SJCRH30 (cell line): ENCODE data around the gene CASQ2. TPM values are rescaled to one million over a fixed set of nuclear protein-coding genes. Genes with fewer than 3 reads are reported as not detected.
"Not testable (repeated sequence)": the region's sequence is repeated elsewhere in the genome, so short reads cannot be mapped to it uniquely, and the experiment has no call there.

Source experiments
- DNase-seq, 2 experiments: peaks; one replicate each; pipeline ENCODE4 v3.0.0-alpha.2; 2015 to 2020
- H3K27ac ChIP-seq: fragments of 250-450 bp; sonication (Bioruptor Pico); 2 replicates; pipeline ENCODE4 v1.5.1; 2020; ENCODE audit warnings: mild to moderate bottlenecking, moderate library complexity
- H3K27me3 ChIP-seq: fragments of 250-450 bp; sonication (Bioruptor Pico); 2 replicates; pipeline ENCODE4 v1.5.1; 2020; ENCODE audit warnings: mild to moderate bottlenecking, moderate library complexity
- H3K36me3 ChIP-seq: fragments of 250-450 bp; sonication (Bioruptor Pico); 2 replicates; pipeline ENCODE4 v1.5.1; 2020; ENCODE audit warnings: mild to moderate bottlenecking, moderate library complexity
- H3K4me1 ChIP-seq: fragments of 250-450 bp; sonication (Bioruptor Pico); 2 replicates; pipeline ENCODE4 v1.5.1; 2020; ENCODE audit warnings: mild to moderate bottlenecking, moderate library complexity
- H3K4me3 ChIP-seq: fragments of 250-450 bp; sonication (Bioruptor Pico); 2 replicates; pipeline ENCODE4 v1.5.1; 2020; ENCODE audit warnings: mild to moderate bottlenecking, moderate library complexity
- H3K9me3 ChIP-seq: fragments of 250-450 bp; sonication (Bioruptor Pico); replicated peaks from 2 replicates; pipeline ENCODE4 v1.5.1; 2020; ENCODE audit warnings: mild to moderate bottlenecking, moderate library complexity
- total RNA-seq: library from RNA; depleted of rRNA; stranded (reverse); fragments of >200 nt; shearing (Covaris generic); gene quantifications from 2 replicates; pipeline ENCODE4 v1.2.3, GENCODE V29; 2014

The CASQ2 gene
- total RNA-seq, 1 experiment from 2014 or later, result 0.49 TPM

DNA sequence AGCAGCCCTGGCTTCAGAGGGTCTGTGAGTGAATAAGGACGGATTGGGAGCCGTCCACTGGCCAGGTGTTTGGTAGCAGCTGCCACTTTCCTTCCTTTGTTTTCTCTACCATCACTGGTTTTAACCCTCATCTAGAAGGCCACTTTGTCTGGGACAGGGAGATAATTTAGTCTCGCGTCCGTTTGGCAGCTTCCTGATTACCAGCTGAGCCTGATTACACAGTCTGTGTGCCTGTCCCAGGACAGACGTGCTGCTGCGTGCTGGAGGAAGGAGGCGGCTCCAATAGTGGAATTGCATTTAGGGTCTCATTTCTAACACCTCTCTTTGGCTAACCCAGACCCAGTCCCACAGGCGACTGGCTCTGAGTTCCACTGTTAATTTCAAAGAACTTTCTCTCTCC, 24.6 kb upstream of the CASQ2 start:
- DNase-seq, result peak in 1 of 2 experiments; percentile 21
- no peak overlapping the region for H3K27ac ChIP-seq
- no peak overlapping the region for H3K4me3 ChIP-seq
- H3K4me1 ChIP-seq, result no peaks in the 10 kb centered on the region
- no peaks in the 10 kb centered on the region for H3K36me3 ChIP-seq
- no peaks in the 10 kb centered on the region for H3K27me3 ChIP-seq
- no peaks in the 10 kb centered on the region; the same call in 1 of the 2 replicates for H3K9me3 ChIP-seq

GRCh38 chr1:115791816-115792215, 23.3 kb upstream of the CASQ2 start:
- no peaks in the 10 kb centered on the region for H3K27me3 ChIP-seq
- H3K9me3 ChIP-seq, result no peaks in the 10 kb centered on the region; the same call in 1 of the 2 replicates
- no peak overlapping the region for H3K4me3 ChIP-seq
- DNase-seq, result no peak
- H3K36me3 ChIP-seq, result no peaks in the 10 kb centered on the region
- no peak overlapping the region for H3K27ac ChIP-seq
- no peaks in the 10 kb centered on the region for H3K4me1 ChIP-seq

DNA sequence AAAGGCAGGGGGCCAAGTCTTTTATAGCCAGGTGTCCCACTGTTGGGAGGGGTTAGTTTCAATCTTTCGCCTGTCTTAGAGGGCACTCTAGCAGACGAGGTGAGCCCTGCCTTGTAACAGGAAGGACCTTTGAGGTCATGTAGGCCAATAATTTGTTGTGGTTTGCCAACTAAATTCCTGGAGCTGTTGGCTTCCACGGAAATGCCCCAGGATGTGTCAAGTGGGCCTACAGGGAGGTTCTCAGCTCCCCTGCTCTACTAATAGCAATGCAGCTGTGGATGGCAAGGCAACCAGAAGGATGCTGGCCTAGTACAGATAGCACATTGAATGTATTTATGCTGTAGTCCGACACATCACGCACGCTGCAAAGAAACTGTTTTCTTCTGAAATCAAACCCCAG, 22.3 kb upstream of the CASQ2 start:
- Histone ChIP-seq H3K4me1 (no peaks in the 10 kb centered on the region), H3K27me3 (no peaks in the 10 kb centered on the region), H3K4me3 (no peak overlapping the region), H3K9me3 (no peaks in the 10 kb centered on the region; the same call in 1 of the 2 replicates), H3K27ac (no peak overlapping the region), H3K36me3 (no peaks in the 10 kb centered on the region)
- DNase-seq, result no peak

DNA sequence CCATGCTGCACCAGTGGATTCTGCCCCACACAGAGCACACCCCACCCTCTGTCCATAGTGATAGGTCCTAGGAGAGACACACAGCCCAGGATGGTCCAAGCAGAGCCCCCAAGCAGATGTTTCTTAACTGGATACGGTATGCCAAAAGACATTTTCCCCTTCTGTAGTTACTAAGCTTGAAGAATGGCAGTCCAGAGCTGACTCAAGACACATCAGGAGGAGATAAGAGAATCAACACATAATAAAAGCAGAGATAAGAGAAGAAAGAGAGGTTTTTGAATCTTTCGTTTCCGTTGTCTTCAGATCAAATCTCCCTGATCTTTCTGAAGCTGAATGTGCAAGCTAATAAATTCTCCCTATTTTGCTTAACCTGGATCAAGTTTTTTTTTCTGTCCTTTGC, 21.8 kb upstream of the CASQ2 start:
- H3K9me3 ChIP-seq, result no peaks in the 10 kb centered on the region; the same call in 1 of the 2 replicates
- no peak for DNase-seq
- no peaks in the 10 kb centered on the region for H3K4me1 ChIP-seq

GRCh38 chr1:115783311-115783710, 14.8 kb upstream of the CASQ2 start:
- H3K4me3 ChIP-seq, result no peak overlapping the region
- no peak overlapping the region for H3K27ac ChIP-seq
- DNase-seq, result no peak
- H3K4me1 ChIP-seq, result peaks cover 11% of the 10 kb centered on the region; the same call in 1 of the 2 replicates
- H3K36me3 ChIP-seq, result no peaks in the 10 kb centered on the region
- H3K9me3 ChIP-seq, result no peaks in the 10 kb centered on the region; the same call in 1 of the 2 replicates
- no peaks in the 10 kb centered on the region for H3K27me3 ChIP-seq

More for the DNA sequence above, 21.8 kb upstream of the CASQ2 start:
- H3K27ac ChIP-seq, result no peak overlapping the region
- H3K27me3 ChIP-seq, result no peaks in the 10 kb centered on the region
- H3K36me3 ChIP-seq, result no peaks in the 10 kb centered on the region
- no peak overlapping the region for H3K4me3 ChIP-seq

DNA sequence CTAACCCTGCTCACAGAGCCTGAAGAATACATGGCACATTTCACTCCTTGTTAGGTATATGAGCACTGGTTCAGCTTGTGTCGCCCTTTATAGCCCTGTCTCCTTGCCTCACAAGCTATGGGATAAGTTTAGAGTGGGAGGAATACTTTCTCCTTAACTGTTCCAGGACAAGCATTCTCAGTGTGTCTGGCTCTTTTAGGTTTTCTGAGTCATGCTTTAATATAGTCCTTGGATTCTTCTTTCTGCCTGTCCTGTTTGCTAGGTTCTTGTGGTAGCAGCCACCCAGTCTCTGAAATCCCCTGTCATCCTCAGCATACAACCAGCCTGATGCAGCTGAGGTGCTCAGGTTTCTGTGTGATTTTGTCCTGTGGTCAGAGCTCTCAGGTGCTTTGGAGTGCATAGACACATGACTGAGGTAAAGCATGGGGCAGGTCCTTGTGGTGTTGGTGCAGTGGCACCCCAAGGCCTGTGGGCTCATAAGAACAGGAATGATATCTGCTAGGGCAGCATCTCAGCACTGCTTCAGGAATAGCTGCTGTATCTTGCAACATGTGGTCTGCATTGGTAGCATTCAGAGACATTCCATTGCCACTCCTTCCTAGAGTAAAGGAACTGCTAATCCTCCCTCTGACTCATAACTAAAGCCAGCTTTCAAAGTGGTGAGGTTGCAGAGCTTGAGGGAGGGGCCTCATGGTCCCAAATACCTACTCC, 14.2 kb upstream of the CASQ2 start:
- Histone ChIP-seq H3K4me1 (peaks cover 11% of the 10 kb centered on the region; the same call in 1 of the 2 replicates), H3K27ac (no peak overlapping the region), H3K9me3 (no peaks in the 10 kb centered on the region; the same call in 1 of the 2 replicates), H3K27me3 (no peaks in the 10 kb centered on the region), H3K36me3 (no peaks in the 10 kb centered on the region), H3K4me3 (no peak overlapping the region)
- DNase-seq, result peak; percentile 19 to 44

DNA sequence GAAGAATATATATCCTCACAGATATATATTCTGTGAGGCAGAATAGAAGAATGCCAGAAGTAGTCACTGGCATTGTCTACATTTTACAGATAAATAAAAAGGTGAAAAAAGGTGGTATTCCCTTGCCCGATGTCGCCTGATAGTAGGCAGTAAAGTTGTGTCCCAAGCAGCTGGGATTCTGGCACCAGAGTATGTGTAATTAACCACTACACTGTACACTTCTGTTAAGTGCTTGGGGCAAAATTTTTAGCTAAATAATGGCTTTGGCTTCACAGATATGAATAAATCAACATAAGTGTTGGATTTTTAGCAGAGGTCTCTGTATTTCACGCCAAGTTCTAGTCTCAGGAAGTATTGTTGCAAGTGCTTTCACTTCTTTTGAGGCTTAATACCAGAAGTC, 13.3 kb upstream of the CASQ2 start:
- H3K36me3 ChIP-seq, result no peaks in the 10 kb centered on the region
- H3K27me3 ChIP-seq, result no peaks in the 10 kb centered on the region
- no peak overlapping the region for H3K4me3 ChIP-seq
- peaks cover 11% of the 10 kb centered on the region; the same call in 1 of the 2 replicates for H3K4me1 ChIP-seq
- H3K27ac ChIP-seq, result no peak overlapping the region
- DNase-seq, result no peak
- H3K9me3 ChIP-seq, result no peaks in the 10 kb centered on the region; the same call in 1 of the 2 replicates

GRCh38 chr1:115781343-115781742, 12.8 kb upstream of the CASQ2 start:
- Histone ChIP-seq H3K4me3 (no peak overlapping the region), H3K9me3 (no peaks in the 10 kb centered on the region; the same call in 1 of the 2 replicates), H3K27me3 (no peaks in the 10 kb centered on the region), H3K4me1 (peaks cover 11% of the 10 kb centered on the region; the same call in 1 of the 2 replicates), H3K27ac (no peak overlapping the region), H3K36me3 (no peaks in the 10 kb centered on the region)
- no peak for DNase-seq

DNA sequence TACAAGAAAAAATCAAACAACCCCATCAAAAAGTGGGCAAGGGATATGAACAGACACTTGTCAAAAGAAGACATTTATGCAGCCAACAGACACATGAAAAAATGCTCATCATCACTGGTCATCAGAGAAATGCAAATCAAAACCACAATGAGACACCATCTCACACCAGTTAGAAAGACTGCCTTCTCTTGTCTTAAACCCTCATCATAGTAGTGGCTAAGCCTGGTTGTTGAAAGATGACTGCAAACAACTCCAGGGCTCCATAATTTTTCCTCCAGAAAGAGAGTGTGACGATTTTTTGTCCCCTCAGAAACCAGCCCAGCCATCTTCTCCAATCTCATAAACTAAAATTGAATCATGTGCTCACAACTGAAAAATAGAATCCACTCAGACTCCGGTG, 12.1 kb upstream of the CASQ2 start:
- H3K36me3 ChIP-seq, H3K9me3 ChIP-seq, H3K27me3 ChIP-seq, H3K27ac ChIP-seq, DNase-seq, H3K4me3 ChIP-seq: not testable (repeated sequence)
- peaks cover 11% of the 10 kb centered on the region; the same call in 1 of the 2 replicates for H3K4me1 ChIP-seq

DNA sequence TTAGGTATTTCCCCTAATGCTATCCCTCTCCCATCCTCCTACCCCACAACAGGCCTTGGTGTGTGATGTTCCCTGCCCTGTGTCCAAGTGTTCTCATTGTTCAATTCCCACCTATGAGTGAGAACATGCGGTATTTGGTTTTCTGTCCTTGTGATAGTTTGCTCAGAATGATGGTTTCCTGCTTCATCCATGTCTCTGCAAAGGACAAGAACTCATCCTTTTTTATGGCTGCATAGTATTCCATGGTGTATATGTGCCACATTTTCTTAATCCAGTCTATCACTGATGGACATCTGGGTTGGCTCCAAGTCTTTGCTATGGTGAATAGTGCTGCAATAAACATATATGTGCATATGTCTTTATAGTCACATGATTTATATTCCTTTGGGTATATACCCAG, 10.6 kb upstream of the CASQ2 start:
- peaks cover 11% of the 10 kb centered on the region; the same call in 1 of the 2 replicates for H3K4me1 ChIP-seq
- DNase-seq, H3K27ac ChIP-seq, H3K9me3 ChIP-seq, H3K27me3 ChIP-seq, H3K36me3 ChIP-seq, H3K4me3 ChIP-seq: not testable (repeated sequence)

DNA sequence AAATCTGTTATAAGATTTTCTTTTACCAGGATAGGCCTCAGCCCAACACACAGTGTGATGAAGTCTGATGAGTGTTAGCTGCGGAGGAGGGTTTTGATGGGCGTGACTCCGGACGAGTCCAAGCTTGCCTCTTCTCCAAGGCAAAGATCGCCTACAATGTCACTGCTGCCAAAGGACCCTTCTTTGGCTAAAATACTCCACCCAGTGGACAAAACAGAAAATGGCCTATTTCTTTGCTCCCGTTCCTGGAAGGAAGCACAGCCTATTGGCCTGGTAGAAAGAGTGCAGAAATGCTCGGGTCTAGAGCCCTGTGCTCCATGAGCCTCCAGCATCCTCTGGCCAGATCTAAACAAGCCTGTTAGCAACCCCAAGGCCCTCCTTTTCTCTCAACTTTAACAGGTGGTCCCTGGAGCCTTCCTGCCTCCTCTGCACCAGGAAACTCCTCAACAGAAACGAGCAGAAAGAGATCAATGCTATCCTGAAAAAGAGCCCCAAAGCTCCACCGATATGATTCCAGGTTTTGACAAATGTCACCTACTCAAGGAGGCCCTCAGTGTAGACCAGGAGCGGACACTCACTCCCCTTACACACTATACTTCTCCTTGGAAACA, 3.4 kb upstream of the CASQ2 start:
- H3K4me1 ChIP-seq, result peaks cover 9% of the 10 kb centered on the region

DNA sequence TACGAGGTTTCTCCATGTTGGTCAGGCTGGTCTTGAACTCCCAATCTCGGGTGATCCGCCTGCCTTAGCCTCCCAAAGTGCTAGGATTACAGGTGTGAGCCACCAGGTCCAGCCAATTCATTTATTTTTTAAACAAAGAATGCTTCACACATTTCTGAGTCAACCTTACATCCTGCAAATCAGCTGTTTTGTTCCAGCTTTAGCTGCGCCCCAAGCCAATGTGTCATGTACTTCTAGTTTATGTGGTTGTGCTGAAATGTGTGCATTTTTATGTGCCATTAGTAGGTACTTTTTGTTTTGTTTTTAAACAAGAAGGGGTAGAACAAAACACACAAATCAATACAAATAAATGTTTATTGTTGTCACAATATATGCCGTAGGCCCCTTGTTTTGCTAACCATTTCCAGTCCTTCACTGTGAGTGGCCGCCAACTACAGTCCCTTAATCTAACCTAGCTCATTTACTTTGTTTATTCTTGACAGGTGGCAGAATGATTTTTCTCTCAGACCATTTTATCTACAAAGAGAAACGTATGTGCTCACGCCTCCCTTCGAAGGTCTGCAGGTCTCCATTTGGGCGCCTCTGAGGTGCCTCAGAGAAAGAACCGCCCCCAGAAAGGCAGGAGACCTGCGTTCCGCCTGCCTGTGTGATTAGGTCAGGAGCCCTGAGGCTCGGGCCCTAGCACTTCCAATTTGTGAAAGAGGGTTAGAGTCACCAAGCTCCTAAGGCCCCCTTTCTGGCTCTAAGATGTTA, 2.8 kb upstream of the CASQ2 start:
- peaks cover 16% of the 10 kb centered on the region for H3K4me1 ChIP-seq
- peak overlapping the region; percentile 35 for H3K4me3 ChIP-seq
- H3K27me3 ChIP-seq, result no peaks in the 10 kb centered on the region
- no peaks in the 10 kb centered on the region for H3K9me3 ChIP-seq
- DNase-seq, result no peak
- H3K27ac ChIP-seq, result peak overlapping the region; percentile 66
- no peaks in the 10 kb centered on the region for H3K36me3 ChIP-seq

More for the DNA sequence above, 3.4 kb upstream of the CASQ2 start:
- peak overlapping the region; percentile 35 for H3K4me3 ChIP-seq
- H3K36me3 ChIP-seq, result no peaks in the 10 kb centered on the region
- peak; percentile 88 to 96 for DNase-seq
- H3K9me3 ChIP-seq, result no peaks in the 10 kb centered on the region
- peak overlapping the region; percentile 66 for H3K27ac ChIP-seq
- H3K27me3 ChIP-seq, result no peaks in the 10 kb centered on the region

- Histone ChIP-seq H3K27me3 (no peaks in the 10 kb centered on the region), H3K4me3 (no peak overlapping the region), H3K36me3 (no peaks in the 10 kb centered on the region), H3K9me3 (no peaks in the 10 kb centered on the region), H3K4me1 (peaks cover 53% of the 10 kb centered on the region), H3K27ac (no peak overlapping the region)
- DNase-seq, result no peak
Measured at GRCh38 chr1:115767403-115767802, 1.1 kb downstream of the CASQ2 start.

DNA sequence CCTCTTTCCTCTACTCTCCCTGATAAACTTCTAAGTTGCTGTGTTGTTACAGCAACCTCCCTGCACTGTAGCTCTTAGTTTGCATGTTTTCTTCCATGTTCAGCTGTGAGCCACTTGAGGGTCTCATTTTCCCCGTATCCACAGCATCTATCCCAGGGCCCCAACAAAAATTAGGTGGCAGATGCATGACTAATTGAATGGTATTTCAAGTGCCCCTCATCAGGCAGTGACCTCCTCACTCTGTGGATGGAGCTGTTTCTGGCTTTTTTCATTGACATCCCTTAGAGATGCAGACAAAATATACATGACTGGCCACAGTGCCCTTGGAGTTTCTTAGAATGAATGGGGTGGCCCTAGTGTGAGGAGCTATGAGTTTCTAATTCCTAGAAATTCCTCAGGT, 3.4 kb downstream of the CASQ2 start:
- H3K4me3 ChIP-seq, result no peak overlapping the region; the same call in 1 of the 2 replicates
- no peaks in the 10 kb centered on the region for H3K9me3 ChIP-seq
- H3K27me3 ChIP-seq, result no peaks in the 10 kb centered on the region
- H3K4me1 ChIP-seq, result peaks cover 55% of the 10 kb centered on the region
- peak; percentile 85 to 94 for DNase-seq
- H3K27ac ChIP-seq, result peak overlapping the region; percentile 99
- H3K36me3 ChIP-seq, result no peaks in the 10 kb centered on the region

DNA sequence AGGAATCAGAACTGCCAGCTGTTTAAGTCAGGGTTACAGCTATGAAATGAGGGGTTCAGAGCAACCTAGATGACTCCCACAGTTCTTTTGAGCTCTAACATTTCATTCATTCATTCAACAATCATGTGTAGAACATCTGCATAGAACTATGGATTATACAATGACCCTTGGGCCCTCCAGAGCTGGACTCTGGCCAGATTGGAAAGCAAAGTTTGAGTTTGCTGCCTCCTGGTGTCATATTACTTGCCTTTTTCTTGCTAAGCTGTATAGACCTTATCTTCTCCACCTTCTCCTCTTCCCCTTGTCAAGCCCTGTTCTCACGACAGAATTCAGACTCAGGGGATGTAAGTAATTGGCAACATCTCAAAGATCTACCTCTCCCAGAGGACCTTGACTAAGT, 4.0 kb downstream of the CASQ2 start:
- no peaks in the 10 kb centered on the region for H3K27me3 ChIP-seq
- DNase-seq, result peak; percentile 79 to 92
- peak overlapping the region; percentile 99 for H3K27ac ChIP-seq
- no peaks in the 10 kb centered on the region for H3K36me3 ChIP-seq
- H3K9me3 ChIP-seq, result no peaks in the 10 kb centered on the region; the same call in 1 of the 2 replicates
- peaks cover 55% of the 10 kb centered on the region for H3K4me1 ChIP-seq
- no peak overlapping the region; the same call in 1 of the 2 replicates for H3K4me3 ChIP-seq
